Osteocyte (in vitro differentiated cells): Measurements from ENCODE around the gene NMS. TPM values are rescaled to one million over a fixed set of nuclear protein-coding genes. Genes with fewer than 3 reads are reported as not detected.
A peak's percentile ranks its signal among the peaks of the same experiment; 100 is the strongest.

Experiments
- DNase-seq: peaks from one replicate; pipeline ENCODE4 v3.0.0; 2021; ENCODE audit warnings: mixed read lengths; ENCODE audit not compliant: unreplicated experiment; ENCODE audit errors: extremely low spot score
- H3K27ac Mint-ChIP-seq: one replicate; pipeline ENCODE4 v1.8.0; 2021; ENCODE audit warnings: mild to moderate bottlenecking, mixed read lengths; ENCODE audit not compliant: unreplicated experiment
- H3K27me3 Mint-ChIP-seq: one replicate; pipeline ENCODE4 v1.8.0; 2021; ENCODE audit warnings: mixed read lengths; ENCODE audit not compliant: unreplicated experiment
- H3K36me3 Mint-ChIP-seq: one replicate; pipeline ENCODE4 v1.8.0; 2021; ENCODE audit warnings: mixed read lengths; ENCODE audit not compliant: unreplicated experiment
- H3K4me1 Mint-ChIP-seq: one replicate; pipeline ENCODE4 v1.8.0; 2021; ENCODE audit warnings: mixed read lengths; ENCODE audit not compliant: unreplicated experiment
- H3K4me3 Mint-ChIP-seq: one replicate; pipeline ENCODE4 v1.8.0; 2021; ENCODE audit warnings: mild to moderate bottlenecking, moderate library complexity, mixed read lengths; ENCODE audit not compliant: unreplicated experiment
- H3K9me3 Mint-ChIP-seq: one replicate; pipeline ENCODE4 v1.8.0; 2021; ENCODE audit warnings: mixed read lengths; ENCODE audit not compliant: unreplicated experiment
- CTCF ChIP-seq: fragments of 200-600 bp; sonication (generic); IDR thresholded peaks from 2 replicates; pipeline ENCODE4 v1.5.0; 2021; ENCODE audit warnings: antibody characterized with exemption, mild to moderate bottlenecking, moderate library complexity
- total RNA-seq: library from RNA; stranded (reverse); gene quantifications from 2 replicates; pipeline ENCODE4 v1.2.1, GENCODE V29; 2021

Gene NMS
- total RNA-seq, 1 donor from 2014 or later, result not detected

- Mint-ChIP-seq H3K36me3 (no peaks in the 10 kb centered on the region), H3K4me3 (no peak overlapping the region), H3K4me1 (no peaks in the 10 kb centered on the region), H3K9me3 (no peaks in the 10 kb centered on the region), H3K27me3 (peaks cover 16% of the 10 kb centered on the region), H3K27ac (no peak overlapping the region)
- TF ChIP-seq CTCF, result no peak
- DNase-seq, result peak; percentile 2
Measured at GRCh38 chr2:100522430-100522829, 52.1 kb downstream of the NMS start.

- Mint-ChIP-seq H3K36me3 (no peaks in the 10 kb centered on the region), H3K4me1 (no peaks in the 10 kb centered on the region), H3K9me3 (no peaks in the 10 kb centered on the region), H3K4me3 (no peak overlapping the region), H3K27me3 (peaks cover 10% of the 10 kb centered on the region), H3K27ac (no peak overlapping the region)
- no peak for DNase-seq
- TF ChIP-seq CTCF, result no peak
Measured at GRCh38 chr2:100524331-100524730, 54.0 kb downstream of the NMS start.

GRCh38 chr2:100526868-100527267 lies 56.6 kb downstream of the NMS start:
- DNase-seq, result peak; percentile 56
- no peaks in the 10 kb centered on the region for H3K9me3 Mint-ChIP-seq
- H3K27me3 Mint-ChIP-seq, result peaks cover 10% of the 10 kb centered on the region
- no peak overlapping the region for H3K4me3 Mint-ChIP-seq
- H3K27ac Mint-ChIP-seq, result no peak overlapping the region
- TF ChIP-seq CTCF, result no peak
- H3K4me1 Mint-ChIP-seq, result no peaks in the 10 kb centered on the region
- no peaks in the 10 kb centered on the region for H3K36me3 Mint-ChIP-seq

GRCh38 chr2:100527440-100528015 lies 57.2 kb downstream of the NMS start:
- Mint-ChIP-seq H3K36me3 (no peaks in the 10 kb centered on the region), H3K27ac (no peak overlapping the region), H3K4me1 (no peaks in the 10 kb centered on the region), H3K4me3 (no peak overlapping the region), H3K9me3 (no peaks in the 10 kb centered on the region), H3K27me3 (peaks cover 10% of the 10 kb centered on the region)
- TF ChIP-seq CTCF, result no peak
- peak; percentile 66 for DNase-seq

GRCh38 chr2:100529176-100529575 lies 58.9 kb downstream of the NMS start:
- Mint-ChIP-seq H3K27me3 (peaks cover 10% of the 10 kb centered on the region), H3K4me1 (no peaks in the 10 kb centered on the region), H3K9me3 (peaks cover 3% of the 10 kb centered on the region), H3K36me3 (no peaks in the 10 kb centered on the region), H3K27ac (no peak overlapping the region), H3K4me3 (no peak overlapping the region)
- no peak for TF ChIP-seq CTCF
- no peak for DNase-seq
